GM18951 (cell line): ENCODE results near the gene KRT23.

Experiments used
- POLR2A ChIP-seq: IDR thresholded peaks from 4 replicates; pipeline ENCODE4 v1.6.1; 2011; ENCODE audit warnings: mild to moderate bottlenecking; ENCODE audit not compliant: insufficient read length, insufficient read depth; ENCODE audit errors: extremely low read depth
- in situ Hi-C: fragments of 300-500 bp; cut with MboI; formaldehyde crosslinking; loops from one replicate; pipeline ENCODE4 v1.12.0; 2022; ENCODE audit warnings: low sequenced_read_pairs, mixed read lengths, inconsistent platforms; ENCODE audit not compliant: unreplicated experiment

KRT23 gene

GRCh38 chr17:40936976-40937375 lies 470 bp downstream of the KRT23 start:
- in situ Hi-C loops: no loop called here
- no peak for TF ChIP-seq POLR2A

GRCh38 chr17:40936437-40936971 lies 942 bp downstream of the KRT23 start:
- TF ChIP-seq POLR2A: no peak
- in situ Hi-C loops: no loop called here

- in situ Hi-C loops: no loop called here
- no peak for TF ChIP-seq POLR2A
These were observed 1.8 kb downstream of the KRT23 start for GRCh38 chr17:40935624-40936023.

GRCh38 chr17:40932608-40933007 lies 4.8 kb downstream of the KRT23 start:
- TF ChIP-seq POLR2A: no peak
- in situ Hi-C loops: no loop called here

GRCh38 chr17:40931311-40931710 lies 6.1 kb downstream of the KRT23 start:
- TF ChIP-seq POLR2A: no peak
- in situ Hi-C loops: no loop called here

- no peak for TF ChIP-seq POLR2A
These were observed 11.1 kb downstream of the KRT23 start for GRCh38 chr17:40926341-40926740.

GRCh38 chr17:40922239-40922638 lies 15.2 kb downstream of the KRT23 start:
- TF ChIP-seq POLR2A: no peak
- in situ Hi-C loops: loop anchor here (25.0 kb wide), 1 partner anchor 740 kb away; no protein-coding TSS in a partner anchor

More at GRCh38 chr17:40926341-40926740, 11.1 kb downstream of the KRT23 start:
- in situ Hi-C loops: no loop called here

GRCh38 chr17:40921026-40921425 lies 16.4 kb downstream of the KRT23 start:
- in situ Hi-C loops: loop anchor here (25.0 kb wide), 1 partner anchor 741 kb away; no protein-coding TSS in a partner anchor

GRCh38 chr17:40917116-40917515 lies 20.3 kb downstream of the KRT23 start:
- in situ Hi-C loops: loop anchor here (25.0 kb wide), 1 partner anchor 745 kb away; no protein-coding TSS in a partner anchor

More at GRCh38 chr17:40921026-40921425, 16.4 kb downstream of the KRT23 start:
- no peak for TF ChIP-seq POLR2A

GRCh38 chr17:40916366-40916765 lies 21.1 kb downstream of the KRT23 start:
- in situ Hi-C loops: loop anchor here (25.0 kb wide), 1 partner anchor 746 kb away; no protein-coding TSS in a partner anchor
- no peak for TF ChIP-seq POLR2A

- in situ Hi-C loops: loop anchor here (25.0 kb wide), 1 partner anchor 747 kb away; no protein-coding TSS in a partner anchor
- no peak for TF ChIP-seq POLR2A
These were observed 21.7 kb downstream of the KRT23 start for GRCh38 chr17:40915721-40916256.

GRCh38 chr17:40915199-40915661 lies 22.2 kb downstream of the KRT23 start:
- in situ Hi-C loops: loop anchor here (25.0 kb wide), 1 partner anchor 747 kb away; no protein-coding TSS in a partner anchor
- TF ChIP-seq POLR2A: no peak

- in situ Hi-C loops: loop anchor here (25.0 kb wide), 1 partner anchor 748 kb away; no protein-coding TSS in a partner anchor
- TF ChIP-seq POLR2A: no peak
These were observed 23.2 kb downstream of the KRT23 start for GRCh38 chr17:40914075-40914855.
